GM18520 (cell line): ENCODE results near the gene ANKRD45.
A peak's percentile ranks its signal among the peaks of the same experiment; 100 is the strongest.
"Not testable (repeated sequence)": the region's sequence is repeated elsewhere in the genome, so short reads cannot be mapped to it uniquely, and the experiment has no call there.

ENCODE experiments used
- ATAC-seq: cut with Tn5 transposase; IDR thresholded peaks from one replicate; pipeline ENCODE4 v1.9.1; 2021; ENCODE audit not compliant: unreplicated experiment

The ANKRD45 gene

DNA sequence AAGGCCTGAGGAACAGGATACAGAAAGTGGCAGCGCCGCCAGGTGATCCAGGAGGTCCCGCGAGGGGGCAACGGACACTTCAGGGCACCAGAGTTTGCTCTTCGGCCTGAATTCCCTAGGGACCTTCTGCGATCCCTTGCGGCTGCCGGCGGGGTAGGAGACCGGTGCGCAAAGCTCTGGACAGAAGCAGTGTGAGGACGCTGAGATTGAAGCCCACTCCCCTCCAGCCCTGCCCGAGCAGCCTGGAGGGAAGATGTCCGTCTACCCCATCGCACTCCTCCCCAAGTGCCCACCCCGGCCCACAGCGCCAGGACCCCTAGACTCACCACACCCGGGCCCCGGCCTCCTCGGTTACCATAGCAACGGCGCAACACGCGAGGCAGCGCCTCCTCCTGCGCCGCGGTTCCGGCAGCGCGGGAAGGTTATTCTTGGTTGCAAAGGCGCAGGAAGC, at the start of gene ANKRD45:
TSS of gene ANKRD45 (minus strand) at position 361 of the 451 bp plus-strand sequence. CDS start 10,433 bp downstream, outside the sequence.
- no peak for ATAC-seq

DNA sequence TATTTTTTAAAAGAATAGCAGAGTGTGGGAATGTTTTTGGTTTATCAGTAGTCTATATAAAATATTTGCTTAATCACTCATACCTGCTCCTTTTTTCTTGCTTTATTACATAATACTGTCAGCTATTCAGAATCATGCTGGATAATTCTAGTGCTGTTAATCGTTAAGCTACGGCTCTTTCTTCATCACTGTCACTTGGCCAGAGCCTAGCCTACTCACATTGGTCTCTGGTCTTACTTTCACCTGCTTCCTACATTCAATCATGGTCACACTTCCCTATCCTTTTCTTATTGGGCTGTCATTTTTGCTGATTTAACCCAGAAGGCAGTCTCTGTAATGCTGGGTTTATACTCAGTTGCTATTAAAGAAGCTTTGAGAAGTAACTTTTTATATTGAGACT, 47.6 kb upstream of the ANKRD45 start:
- ATAC-seq: no peak

- peak; percentile 3 for ATAC-seq
These were observed 45.8 kb upstream of the ANKRD45 start for GRCh38 chr1:173715538-173715844.

DNA sequence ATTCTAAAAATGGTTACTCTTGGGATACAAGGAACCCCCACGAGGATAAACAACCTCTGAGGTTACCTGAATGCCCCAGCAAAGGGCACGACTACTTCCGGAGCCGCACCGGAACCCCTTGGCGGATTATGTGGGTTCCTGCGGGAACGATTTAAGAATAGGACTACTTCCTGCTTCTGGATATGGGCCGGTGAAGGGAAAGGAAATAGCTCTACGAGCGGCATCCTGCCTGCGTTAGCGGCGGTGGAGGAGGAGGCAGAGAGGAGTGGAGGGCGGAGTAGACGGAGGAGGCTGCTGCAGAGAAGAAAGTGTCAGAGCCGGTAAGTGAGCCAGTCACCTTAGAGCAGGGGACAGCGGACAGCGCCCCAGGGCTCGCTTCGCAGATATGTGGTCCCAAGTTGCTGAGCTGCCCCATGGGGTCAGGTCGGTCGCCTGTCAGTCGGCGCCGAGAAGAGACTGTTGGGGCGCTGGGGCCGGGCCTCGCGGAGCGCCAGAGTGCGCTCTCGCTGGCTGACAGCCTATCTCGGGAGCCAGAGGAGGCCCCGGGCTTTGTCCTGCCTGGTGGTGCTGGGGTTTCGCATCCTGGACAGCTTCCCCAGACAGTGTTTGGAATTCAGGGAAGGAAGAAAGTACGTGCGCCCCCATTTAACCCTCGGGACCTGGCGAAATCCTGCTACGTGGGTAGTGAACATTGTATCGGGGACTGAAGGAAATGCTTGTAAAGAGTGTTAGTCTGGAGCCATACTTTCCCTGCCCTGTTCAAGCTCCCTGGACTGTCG, 45.3 kb upstream of the ANKRD45 start, which contains the start of gene KLHL20:
TSS of gene KLHL20 (plus strand) at position 223 of the 779 bp plus-strand sequence. CDS start 1,063 bp downstream, outside the sequence.
- ATAC-seq: peak; percentile 85

DNA sequence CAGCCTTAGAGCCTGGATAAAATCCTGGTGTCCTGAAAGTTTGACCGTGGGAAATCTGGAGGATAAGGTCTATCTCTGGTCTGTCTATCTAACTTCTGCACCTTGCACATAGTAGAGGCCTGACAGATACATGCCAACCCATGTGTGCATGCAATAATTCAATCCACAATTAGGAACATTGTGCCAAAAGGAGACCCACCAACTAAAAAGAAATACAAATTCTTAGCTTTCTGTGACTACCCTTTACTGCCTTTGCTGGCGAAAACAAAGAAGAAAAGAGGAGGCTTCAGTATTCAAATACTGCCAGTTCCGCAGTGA, 44.7 kb upstream of the ANKRD45 start:
- ATAC-seq: no peak

DNA sequence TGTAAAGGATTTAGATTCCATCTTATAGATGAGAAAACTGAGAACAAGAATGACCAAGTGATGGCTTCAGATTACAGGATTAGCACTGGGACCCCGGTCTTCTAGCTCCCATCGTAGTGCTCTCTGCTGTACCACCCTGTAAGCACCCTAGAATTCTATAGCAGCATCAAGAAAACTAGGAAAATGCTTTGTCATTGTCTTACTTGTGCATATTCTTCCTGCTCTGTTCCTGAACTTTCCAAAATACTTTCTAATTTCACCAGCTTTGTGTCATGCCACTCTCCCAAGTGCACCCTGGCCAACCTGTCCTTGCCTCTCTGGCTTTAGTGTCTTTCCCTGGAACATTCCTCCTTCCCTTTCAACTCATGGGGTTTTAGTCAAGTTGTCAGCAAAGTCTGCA, 39.1 kb upstream of the ANKRD45 start:
- ATAC-seq: no peak

DNA sequence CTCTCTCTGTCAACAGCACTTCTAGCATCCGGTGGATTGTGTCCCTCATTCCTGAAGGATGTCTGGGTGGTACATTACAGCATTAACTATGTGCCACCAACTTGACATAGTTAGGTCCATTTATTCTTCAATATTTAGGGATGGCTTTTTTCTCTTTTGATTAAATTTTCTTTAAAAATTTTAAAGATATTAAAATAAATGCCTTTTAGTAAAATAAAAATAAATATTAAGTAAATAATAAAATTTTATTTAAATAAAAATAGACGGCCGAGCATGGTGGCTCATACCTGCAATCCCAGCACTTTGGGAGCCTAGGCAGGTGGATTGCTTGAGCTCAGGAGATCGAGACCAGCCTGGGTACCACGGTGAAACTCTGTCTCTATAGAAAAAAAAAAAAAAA, 35.5 kb upstream of the ANKRD45 start:
- no peak for ATAC-seq

GRCh38 chr1:173702736-173703135, 33.1 kb upstream of the ANKRD45 start:
- no peak for ATAC-seq

- not testable (repeated sequence) for ATAC-seq
These were observed 31.6 kb upstream of the ANKRD45 start for GRCh38 chr1:173701299-173701698.

GRCh38 chr1:173693238-173693637, 23.6 kb upstream of the ANKRD45 start:
- no peak for ATAC-seq

- no peak for ATAC-seq
These were observed 18.6 kb upstream of the ANKRD45 start for GRCh38 chr1:173688300-173688699.

DNA sequence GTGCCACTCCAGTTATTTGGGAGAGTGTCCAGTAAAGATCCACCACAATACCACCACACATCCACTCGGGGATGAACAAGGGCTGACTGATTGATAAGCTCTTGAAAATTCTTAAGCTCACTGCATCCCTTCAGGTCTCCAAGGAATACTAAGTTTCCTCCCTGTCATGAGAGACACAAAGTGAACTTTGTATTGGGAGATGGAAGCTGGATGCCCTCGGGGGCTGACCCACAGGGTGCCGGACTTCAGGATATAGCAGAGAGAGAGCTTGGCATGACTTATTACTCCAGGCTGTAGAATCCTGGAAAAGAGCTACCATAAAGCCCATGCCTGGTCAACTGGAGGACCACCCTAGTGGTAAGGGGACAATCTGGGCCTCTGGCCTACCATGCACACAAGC, 15.5 kb upstream of the ANKRD45 start:
- ATAC-seq: not testable (repeated sequence)

DNA sequence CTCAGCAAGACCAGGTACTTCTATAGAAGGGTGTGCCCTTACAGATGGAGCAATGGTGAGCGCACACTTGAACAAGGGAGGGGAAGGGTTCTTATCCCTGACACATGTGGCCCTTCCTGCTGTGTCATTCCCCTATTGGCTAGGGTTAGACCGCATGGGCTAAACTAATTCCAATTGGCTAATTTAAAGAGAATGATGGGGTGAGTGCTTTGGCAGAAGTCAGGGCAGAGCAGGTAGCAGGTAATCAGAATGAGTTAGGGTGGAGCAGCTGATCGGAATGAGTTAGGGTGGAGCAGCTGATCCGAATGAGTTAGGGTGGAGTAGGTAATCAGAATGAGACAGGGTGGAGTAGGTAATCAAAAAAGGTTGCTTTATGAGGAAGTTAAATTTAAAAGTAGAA, 14.2 kb upstream of the ANKRD45 start:
- ATAC-seq: not testable (repeated sequence)

DNA sequence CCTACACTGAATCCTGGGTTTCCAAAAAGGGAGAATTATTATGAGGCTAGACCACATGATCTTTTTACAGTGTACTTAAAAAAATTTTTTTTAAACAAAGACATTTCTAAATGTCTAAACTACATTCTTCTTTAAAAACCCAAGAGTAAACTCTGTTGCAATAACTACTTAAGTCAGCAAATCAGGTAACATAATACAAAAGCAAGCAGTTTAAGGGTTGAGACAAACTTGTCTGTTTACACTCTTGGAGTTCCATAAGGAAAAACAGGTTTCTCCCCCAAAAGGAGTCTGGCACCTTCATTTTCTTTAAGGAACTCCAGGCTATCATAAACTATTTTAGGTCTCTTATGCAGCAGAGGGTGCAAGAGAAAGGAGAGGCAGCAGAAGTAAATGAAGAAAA, 12.5 kb upstream of the ANKRD45 start:
- no peak for ATAC-seq

- not testable (repeated sequence) for ATAC-seq
These were observed 10.5 kb upstream of the ANKRD45 start for GRCh38 chr1:173680152-173680551.

GRCh38 chr1:173674496-173674895, 4.8 kb upstream of the ANKRD45 start:
- not testable (repeated sequence) for ATAC-seq

GRCh38 chr1:173666646-173667045, 3.0 kb downstream of the ANKRD45 start:
- no peak for ATAC-seq

GRCh38 chr1:173663159-173663558, 6.5 kb downstream of the ANKRD45 start:
- ATAC-seq: no peak

- no peak for ATAC-seq
These were observed 7.9 kb downstream of the ANKRD45 start for GRCh38 chr1:173661763-173662162.

DNA sequence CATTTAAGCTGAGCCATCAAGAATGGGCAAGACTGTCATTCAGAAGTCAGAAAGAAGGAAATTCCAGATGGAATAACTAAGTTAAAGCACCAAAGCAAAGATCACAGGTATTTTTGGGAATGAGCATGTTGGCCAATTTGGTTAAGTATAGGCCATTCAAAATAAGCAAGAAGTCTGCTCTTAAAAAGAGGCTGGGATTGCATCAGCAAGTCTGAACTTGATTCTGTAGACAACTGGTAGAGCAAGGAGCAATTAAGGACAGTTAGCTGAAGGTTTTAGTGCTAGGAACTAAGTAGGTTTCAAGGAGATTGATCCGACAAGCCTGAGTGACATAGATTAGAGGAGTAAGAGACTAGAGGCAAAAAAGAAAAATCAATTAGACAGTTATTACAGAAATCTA, 8.4 kb downstream of the ANKRD45 start:
- no peak for ATAC-seq

DNA sequence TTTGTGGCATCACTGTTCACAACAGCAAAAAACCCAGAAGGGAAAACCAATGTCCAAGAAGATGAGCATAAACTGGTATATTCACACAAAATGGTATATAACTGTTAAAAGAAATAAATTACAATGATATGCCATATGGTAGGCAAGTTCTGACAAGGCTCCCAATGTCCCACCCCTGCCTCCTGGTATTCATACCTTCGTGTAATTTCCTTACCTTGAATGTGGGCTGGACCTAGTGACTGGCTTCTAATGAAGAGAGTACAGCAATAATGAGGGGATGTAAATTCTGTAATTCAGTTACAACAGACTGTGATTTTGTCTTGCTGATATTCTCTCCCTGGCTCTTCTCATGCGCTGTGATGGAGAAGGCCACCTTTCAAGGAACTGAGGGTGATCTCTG, 9.3 kb downstream of the ANKRD45 start:
- no peak for ATAC-seq

DNA sequence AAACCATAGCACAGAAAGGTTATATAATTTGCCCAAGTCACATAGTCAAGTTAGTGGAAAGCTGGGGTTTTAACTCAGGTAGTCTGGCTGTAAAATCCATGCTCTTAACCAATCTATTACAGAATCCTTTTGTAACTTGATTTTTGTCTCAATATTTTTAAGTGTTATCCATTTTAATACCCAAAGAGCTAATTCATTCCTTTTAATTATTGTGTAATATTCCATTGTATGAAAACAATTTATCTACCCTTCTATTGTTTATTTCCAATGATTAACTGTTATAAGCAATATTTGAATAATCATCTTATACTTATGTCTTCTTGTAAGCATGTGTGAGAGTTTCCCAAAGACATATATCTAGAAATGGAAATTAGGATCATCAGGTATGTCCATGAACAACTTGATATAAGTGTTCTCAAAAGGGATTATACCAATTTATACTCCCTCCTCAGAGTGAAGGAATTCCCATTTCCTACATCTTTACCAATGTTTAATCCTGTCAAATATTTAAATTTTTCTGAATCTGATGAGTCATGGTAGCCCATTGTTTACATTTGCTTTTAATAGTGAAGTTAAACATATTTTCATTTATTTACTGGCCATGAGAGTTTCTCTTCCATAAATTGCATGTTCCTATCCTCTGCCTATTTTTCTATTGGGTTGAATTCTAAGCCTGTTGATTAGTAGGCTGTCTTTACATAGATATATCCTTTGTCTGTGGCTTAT, 20.6 kb downstream of the ANKRD45 start:
- ATAC-seq: no peak
